NCI-H524 treated with DMSO at 0.1 percent for 48 hours (cell line): Measurements from ENCODE around the gene ZFY.
"Not testable (repeated sequence)": the region's sequence is repeated elsewhere in the genome, so short reads cannot be mapped to it uniquely, and the experiment has no call there.

Experiments
- DNase-seq: peaks from one replicate; lab custom pipeline; 2025; lab: John Stamatoyannopoulos, UW

ZFY gene

DNA sequence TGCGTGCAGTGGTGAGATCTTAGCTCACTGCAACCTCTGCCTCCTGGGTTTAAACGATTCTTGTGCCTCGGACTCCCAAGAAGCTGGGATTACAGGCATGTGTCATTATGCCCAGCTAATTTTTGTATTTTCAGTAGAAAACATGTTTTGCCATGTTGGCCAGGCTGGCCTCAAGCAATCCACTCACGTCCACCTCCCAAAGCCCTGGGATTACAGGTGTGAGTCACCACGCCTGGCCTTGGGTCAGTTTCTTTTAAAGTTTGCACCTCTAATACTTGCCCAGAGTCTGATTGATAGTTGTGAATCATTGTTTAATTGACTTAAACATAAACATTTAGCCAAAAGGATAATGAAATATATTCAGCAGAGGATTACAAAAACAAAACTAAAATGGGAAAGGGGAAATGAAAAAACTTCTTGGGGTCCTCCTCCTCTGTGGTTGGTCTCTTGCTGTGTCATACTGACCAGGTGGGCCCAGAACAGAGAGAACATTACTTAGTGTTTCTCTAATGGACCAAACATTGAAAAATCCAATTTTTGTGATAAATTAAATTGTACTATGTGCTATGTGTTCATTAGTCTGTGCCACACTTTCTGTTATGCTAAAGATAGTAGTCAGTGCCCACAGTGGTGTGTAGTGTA, 38.0 kb downstream of the ZFY start:
- no peak for DNase-seq

DNA sequence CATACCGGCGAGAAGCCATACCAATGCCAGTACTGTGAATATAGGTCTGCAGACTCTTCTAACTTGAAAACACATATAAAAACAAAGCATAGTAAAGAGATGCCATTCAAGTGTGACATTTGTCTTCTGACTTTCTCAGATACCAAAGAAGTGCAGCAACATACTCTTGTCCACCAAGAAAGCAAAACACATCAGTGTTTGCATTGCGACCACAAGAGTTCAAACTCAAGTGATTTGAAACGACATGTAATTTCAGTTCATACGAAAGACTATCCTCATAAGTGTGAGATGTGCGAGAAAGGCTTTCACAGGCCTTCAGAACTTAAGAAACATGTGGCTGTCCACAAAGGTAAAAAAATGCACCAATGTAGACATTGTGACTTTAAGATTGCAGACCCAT, 44.1 kb downstream of the ZFY start:
- DNase-seq: no peak

GRCh38 chrY:2984491-2984890, 49.3 kb downstream of the ZFY start:
- DNase-seq: no peak

DNA sequence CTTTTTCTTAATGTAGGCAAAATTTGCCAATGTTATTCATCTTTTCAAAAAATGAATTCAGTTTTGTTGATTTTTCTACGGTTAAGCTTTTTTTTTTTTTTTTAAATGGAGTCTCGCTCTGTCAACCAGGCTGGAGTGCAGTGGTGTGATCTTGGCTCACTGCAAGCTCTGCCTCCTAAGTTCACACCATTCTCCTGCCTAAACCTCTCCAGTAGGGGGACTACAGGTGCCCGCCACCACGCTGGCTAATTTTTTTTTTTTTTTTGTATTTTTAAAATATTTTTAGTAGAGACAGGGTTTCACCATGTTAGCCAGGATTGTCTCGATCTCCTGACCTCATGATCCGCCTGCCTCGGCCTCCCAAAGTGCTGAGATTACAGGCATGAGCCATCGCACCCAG, 52.0 kb downstream of the ZFY start:
- DNase-seq: not testable (repeated sequence)

GRCh38 chrY:2997369-2997768, 62.2 kb downstream of the ZFY start:
- DNase-seq: not testable (repeated sequence)

DNA sequence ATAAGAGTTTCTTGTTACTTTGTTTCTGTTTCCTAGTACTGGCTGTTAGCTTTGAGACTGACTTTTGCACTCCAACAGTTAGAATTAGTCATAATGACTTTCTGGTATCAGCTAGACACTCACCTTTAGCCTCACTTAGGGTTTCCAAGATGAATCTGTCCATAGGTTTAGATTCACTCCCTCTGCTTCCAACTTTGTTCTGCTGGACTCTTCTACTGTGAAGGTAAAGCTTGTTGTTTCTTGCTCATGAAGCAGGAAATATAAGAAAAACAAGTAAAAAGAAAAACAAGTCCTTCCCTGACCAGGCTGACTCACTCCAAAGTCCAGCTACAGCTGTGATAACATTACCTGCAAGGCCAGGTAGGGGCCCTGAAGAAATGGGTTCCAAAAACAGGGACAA, 67.0 kb downstream of the ZFY start:
- no peak for DNase-seq

GRCh38 chrY:3002680-3003515, 67.7 kb downstream of the ZFY start:
- no peak for DNase-seq

DNA sequence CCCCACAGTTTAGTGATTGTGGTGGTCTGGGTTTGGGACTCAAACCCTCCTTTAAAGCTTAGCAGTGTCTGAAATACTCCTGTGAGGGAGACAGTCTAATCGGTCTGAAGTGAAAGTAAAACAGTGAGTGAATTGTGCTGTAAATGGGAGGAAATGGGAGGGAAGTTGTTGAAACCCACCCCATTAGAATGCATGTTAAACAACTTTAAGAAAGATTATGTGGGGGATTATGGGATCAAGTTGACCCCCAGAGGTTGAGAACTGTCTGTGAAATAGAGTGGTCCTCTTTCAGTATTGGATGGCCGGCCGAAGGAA, 68.3 kb downstream of the ZFY start:
- no peak for DNase-seq

DNA sequence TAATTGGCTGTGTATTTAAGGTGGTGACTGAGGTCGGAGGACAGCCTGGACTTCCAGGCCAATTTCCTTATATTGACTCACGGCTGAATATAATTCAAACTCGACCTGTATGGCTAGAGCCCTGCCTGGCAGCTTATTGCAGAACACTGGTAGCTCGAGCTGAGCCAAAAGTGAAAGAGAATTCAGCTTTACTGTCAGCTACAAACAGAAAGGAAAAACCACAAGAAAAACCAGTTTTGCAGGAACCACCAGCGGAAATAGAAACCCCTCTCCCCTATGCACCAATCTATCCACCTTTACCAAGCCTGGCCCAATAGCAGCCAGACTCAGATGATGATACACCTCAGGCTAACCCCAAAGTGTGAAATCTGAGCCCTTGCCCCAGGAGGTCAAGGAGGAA, 68.7 kb downstream of the ZFY start:
- no peak for DNase-seq

DNA sequence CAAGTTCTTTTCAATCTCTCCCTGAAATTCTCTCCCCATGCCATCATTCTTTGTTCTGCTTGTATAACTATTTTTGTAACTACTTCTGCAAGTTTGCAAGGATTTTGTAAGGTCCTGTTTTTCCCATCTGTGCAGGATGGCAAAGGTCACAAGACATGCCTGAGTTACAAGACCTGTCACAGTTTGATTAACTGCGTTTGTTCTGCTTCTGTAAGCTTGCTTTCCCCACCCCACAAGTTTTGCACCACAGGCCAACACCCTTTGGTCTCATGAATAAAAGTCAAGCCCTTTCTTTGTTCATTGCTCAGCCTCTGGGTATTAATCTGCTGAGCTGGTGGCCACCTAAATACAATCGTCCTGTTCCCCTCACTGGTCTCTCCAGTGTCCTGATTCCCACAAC, 70.8 kb downstream of the ZFY start:
- not testable (repeated sequence) for DNase-seq

GRCh38 chrY:3007967-3008366, 72.8 kb downstream of the ZFY start:
- no peak for DNase-seq

GRCh38 chrY:3012226-3012625, 77.0 kb downstream of the ZFY start:
- DNase-seq: no peak

DNA sequence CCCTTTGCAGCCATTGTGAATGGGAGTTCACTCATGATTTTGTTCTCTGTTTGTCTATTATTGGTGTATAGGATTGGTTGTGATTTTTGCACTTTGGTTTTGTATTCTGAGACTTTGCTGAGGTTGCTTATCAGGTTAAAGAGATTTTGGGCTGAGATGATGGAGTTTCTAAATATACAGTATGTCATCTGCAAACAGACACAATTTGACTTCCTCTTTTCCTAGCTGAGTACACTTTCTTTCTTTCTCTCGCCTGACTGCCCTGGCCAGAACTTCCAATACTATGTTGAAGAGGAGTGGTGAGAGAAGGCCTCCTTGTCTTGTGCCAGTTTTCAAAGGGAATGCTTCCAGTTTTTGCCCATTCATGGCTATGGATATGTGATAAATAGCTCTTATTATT, 81.4 kb downstream of the ZFY start:
- DNase-seq: no peak

DNA sequence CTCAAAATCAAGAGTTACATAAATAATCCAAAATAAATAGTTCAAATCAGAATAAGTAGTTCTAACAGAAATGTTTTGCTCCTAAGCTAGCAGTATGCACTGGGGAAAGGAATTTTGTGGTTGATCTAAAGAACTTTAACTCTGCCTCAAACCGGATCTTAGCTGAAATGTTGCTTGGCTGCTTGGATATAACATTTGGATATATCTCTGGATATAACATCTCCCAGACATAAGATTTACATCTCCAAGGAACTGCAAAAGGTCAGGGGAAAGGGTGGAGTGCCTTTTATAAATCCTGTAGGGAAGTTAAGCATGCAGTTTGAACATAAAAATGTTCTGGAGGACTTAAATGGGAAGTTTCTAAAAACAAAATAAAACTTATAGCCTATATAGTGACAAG, 83.4 kb downstream of the ZFY start:
- DNase-seq: no peak

GRCh38 chrY:3019584-3019983, 84.4 kb downstream of the ZFY start:
- DNase-seq: no peak

DNA sequence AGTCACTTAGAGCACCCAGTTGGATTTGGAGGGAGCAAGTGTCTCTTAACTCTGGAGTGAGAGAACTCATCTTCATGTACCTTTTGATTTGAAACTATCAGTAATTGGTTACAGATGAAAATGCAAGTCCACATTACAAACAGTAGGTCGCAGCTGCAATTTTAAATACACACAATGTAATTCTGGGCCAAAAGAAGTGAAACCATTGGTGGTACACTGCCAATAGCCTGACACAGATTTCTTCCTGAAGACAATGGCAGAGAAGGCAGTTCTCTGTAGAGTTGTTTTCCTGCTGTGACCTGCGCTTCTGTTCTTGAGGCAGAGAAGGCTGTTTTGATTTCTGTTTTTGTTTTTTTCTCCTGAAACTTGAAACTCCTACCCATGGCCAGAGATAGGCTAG, 86.0 kb downstream of the ZFY start:
- DNase-seq: no peak

- DNase-seq: no peak
Observed at GRCh38 chrY:3023606-3024005, 88.4 kb downstream of the ZFY start.

GRCh38 chrY:3025357-3025756, 90.2 kb downstream of the ZFY start:
- no peak for DNase-seq
